Right lobe of liver (tissue), 4 donors: Measurements from ENCODE around the gene SNRPA.

Experiments
- POLR2A ChIP-seq: fragments of 450-650 bp; IDR thresholded peaks from one replicate; pipeline ENCODE4 v1.6.1; 2017; ENCODE audit warnings: antibody characterized with exemption, mild to moderate bottlenecking
- TF ChIP-seq, protein P1 (sequence below), 4 donors: fragments of 200-600 bp in 3 of 4; fragments of 450-650 bp in 1 of 4; IDR thresholded peaks; one replicate each; pipeline versions ENCODE4 v1.5.1 to v1.8.0; 2016 to 2022; ENCODE audit warnings: antibody characterized with exemption in 4 of 4, mild to moderate bottlenecking in 2 of 4
- donor health status: DM: no; HTN: no; CAD: no.
- donor health status: DM: no; HTN: no; CAD: no.
- donor health status: DM: no; HTN: yes; CAD: no.

DNA sequence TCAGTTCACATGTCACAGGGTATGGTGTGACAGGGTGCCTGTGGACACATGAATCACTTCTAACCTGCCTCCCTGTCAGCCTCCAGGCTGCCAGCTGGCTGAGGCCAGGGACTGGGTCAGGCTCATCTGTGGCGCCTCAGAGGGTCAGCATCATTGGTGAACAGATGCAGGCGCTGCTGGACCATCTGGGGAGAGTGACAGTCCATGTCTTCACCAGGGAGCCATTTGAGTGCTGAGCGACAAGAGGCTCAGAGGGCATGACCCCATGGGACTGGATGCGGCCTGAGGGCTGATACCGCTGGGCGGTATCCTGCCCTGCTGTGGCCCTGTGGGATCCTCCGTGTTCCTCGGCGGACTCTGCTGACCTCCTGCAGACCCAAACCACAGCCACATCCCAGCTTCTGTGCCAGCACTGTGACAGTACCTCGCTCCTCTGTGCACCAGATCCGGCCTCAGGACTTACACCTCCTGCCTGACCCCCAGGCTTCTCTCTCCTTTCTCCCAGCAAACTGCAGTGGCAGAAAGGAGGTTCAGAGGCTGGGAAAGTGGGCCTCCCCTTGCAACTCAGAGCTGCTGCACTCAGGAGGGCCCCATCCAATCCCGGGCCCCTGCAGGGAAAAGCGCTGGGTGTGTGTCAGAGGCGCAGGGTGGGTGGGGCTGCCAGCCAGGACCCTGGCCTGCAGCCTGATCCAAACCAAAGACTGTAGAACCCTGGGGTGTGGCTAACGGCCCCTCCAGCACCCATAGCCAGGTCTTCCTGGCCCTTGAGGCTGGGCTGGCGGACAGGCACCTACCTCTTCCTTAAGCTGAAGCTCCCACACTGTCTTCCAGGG lies 10.9 kb upstream of the SNRPA start:
- no peak for TF ChIP-seq POLR2A
- TF ChIP-seq, protein P1, sequence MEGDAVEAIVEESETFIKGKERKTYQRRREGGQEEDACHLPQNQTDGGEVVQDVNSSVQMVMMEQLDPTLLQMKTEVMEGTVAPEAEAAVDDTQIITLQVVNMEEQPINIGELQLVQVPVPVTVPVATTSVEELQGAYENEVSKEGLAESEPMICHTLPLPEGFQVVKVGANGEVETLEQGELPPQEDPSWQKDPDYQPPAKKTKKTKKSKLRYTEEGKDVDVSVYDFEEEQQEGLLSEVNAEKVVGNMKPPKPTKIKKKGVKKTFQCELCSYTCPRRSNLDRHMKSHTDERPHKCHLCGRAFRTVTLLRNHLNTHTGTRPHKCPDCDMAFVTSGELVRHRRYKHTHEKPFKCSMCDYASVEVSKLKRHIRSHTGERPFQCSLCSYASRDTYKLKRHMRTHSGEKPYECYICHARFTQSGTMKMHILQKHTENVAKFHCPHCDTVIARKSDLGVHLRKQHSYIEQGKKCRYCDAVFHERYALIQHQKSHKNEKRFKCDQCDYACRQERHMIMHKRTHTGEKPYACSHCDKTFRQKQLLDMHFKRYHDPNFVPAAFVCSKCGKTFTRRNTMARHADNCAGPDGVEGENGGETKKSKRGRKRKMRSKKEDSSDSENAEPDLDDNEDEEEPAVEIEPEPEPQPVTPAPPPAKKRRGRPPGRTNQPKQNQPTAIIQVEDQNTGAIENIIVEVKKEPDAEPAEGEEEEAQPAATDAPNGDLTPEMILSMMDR (IDR thresholded peaks at IDR 0.05): no peak
